ENCODE results near the gene PRAC1. TPM values are rescaled to one million over a fixed set of nuclear protein-coding genes. Genes with fewer than 3 reads are reported as not detected.

The PRAC1 gene
- total RNA-seq, 1 experiment from 2014 or later = not detected

DNA sequence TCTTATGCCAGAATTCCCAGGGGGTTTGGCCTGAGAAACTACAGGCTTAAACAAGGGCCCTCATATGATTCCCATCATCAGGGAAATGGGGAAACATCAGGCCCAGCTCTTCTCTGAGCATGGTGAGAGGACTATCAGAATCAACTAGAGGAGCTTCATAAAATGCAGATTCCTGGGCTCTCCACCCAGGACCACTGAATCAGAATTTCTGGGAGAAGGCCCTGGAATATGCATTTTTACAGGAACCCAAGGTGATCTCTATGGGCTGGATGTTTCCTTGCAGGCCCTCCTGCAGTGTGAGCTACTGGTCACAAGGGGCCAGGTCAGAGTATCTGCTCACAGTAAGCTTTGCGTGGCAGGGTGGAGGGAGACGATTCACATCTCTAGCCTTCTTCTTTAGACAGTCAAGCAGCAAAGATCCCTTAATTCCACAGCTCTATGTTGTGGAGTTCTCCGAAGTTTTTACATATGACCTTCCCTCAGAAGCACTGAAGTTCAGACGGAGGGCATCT is 45.0 kb upstream of the PRAC1 start:
- no peak overlapping the region for H3K9ac ChIP-seq (ENCODE audit: extremely low read depth, insufficient read length, low read length)
- no peak overlapping the region for H3K4ac ChIP-seq (ENCODE audit: low read depth, low read length)
- no peak overlapping the region for H3K23ac ChIP-seq (ENCODE audit: insufficient read length, low read depth, low read length)
- H3K27ac Mint-ChIP-seq = no peak overlapping the region; a peak in 1 of 7 replicates
- no peaks in the 10 kb centered on the region for H3K79me2 ChIP-seq (ENCODE audit: insufficient read depth, low read length)
- no peak overlapping the region for H2BK120ac ChIP-seq (ENCODE audit: low read depth, low read length, poor library complexity, severe bottlenecking)
- H3K36me3 Mint-ChIP-seq (ENCODE audit: insufficient read depth in 1 of 3, low read depth in 3 of 3) = no peaks in the 10 kb centered on the region
- H3K79me1 ChIP-seq (ENCODE audit: insufficient read depth, low read depth, low read length, poor library complexity, severe bottlenecking) = no peaks in the 10 kb centered on the region
- DNase-seq = no peak
- H2BK12ac ChIP-seq (ENCODE audit: insufficient read length, low read depth, low read length) = no peak overlapping the region
- H3K18ac ChIP-seq (ENCODE audit: insufficient read length, low read depth, low read length) = no peak overlapping the region
- no peak overlapping the region for H3K56ac ChIP-seq (ENCODE audit: insufficient read length, low read depth, low read length)
- TF ChIP-seq, protein P1, sequence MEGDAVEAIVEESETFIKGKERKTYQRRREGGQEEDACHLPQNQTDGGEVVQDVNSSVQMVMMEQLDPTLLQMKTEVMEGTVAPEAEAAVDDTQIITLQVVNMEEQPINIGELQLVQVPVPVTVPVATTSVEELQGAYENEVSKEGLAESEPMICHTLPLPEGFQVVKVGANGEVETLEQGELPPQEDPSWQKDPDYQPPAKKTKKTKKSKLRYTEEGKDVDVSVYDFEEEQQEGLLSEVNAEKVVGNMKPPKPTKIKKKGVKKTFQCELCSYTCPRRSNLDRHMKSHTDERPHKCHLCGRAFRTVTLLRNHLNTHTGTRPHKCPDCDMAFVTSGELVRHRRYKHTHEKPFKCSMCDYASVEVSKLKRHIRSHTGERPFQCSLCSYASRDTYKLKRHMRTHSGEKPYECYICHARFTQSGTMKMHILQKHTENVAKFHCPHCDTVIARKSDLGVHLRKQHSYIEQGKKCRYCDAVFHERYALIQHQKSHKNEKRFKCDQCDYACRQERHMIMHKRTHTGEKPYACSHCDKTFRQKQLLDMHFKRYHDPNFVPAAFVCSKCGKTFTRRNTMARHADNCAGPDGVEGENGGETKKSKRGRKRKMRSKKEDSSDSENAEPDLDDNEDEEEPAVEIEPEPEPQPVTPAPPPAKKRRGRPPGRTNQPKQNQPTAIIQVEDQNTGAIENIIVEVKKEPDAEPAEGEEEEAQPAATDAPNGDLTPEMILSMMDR (conservative IDR thresholded peaks at IDR 0.05) = no peak; the same call in 2 of the 3 replicates
- no peaks in the 10 kb centered on the region for H3K9me3 ChIP-seq (ENCODE audit: control insufficient read depth, low read depth, low read length)
- no peak overlapping the region for H2AFZ ChIP-seq (ENCODE audit: low read length)
- H3K4me2 ChIP-seq (ENCODE audit: insufficient read depth, insufficient read length, low read length) = no peak overlapping the region
- H3K27me3 ChIP-seq (ENCODE audit: insufficient read depth, low read length) = peaks cover 3% of the 10 kb centered on the region; the same call in 1 of the 2 replicates
- no peaks in the 10 kb centered on the region for H3K23me2 ChIP-seq (ENCODE audit: insufficient read length, low read depth, low read length, poor library complexity, severe bottlenecking)
- no peak overlapping the region for H3K14ac ChIP-seq (ENCODE audit: insufficient read depth, low read length)
- H4K8ac ChIP-seq (replicated peaks; ENCODE audit: insufficient read length, low read depth, low read length) = no peak overlapping the region
- H3K4me1 Mint-ChIP-seq = no peaks in the 10 kb centered on the region
- H3K9me3 Mint-ChIP-seq = no peaks in the 10 kb centered on the region
- no peak overlapping the region for H2BK20ac ChIP-seq (ENCODE audit: low read depth, low read length, poor library complexity, severe bottlenecking)
- H3K27me3 Mint-ChIP-seq (ENCODE audit: low read depth) = peaks cover 90% of the 10 kb centered on the region
- H4K91ac ChIP-seq (ENCODE audit: insufficient read length, low read depth, low read length) = no peak overlapping the region
- no peak overlapping the region for H4K5ac ChIP-seq (ENCODE audit: insufficient read length, low read depth, low read length)
- H3K4me1 ChIP-seq (ENCODE audit: insufficient read depth, low read length) = no peaks in the 10 kb centered on the region
- no peaks in the 10 kb centered on the region for H4K20me1 ChIP-seq (ENCODE audit: control insufficient read depth, insufficient read depth, insufficient read length)
- no CpG with 5 or more reads among the region's 4 CpGs for WGBS (ENCODE audit: extremely low coverage, insufficient read length, low lambda C conversion rate)
- H3T11ph ChIP-seq (ENCODE audit: low read length) = no peak overlapping the region
- H2AK5ac ChIP-seq (ENCODE audit: insufficient read length, low read length) = no peak overlapping the region
- H2BK5ac ChIP-seq (ENCODE audit: insufficient read length, low read length) = no peak overlapping the region
- H3K4me3 Mint-ChIP-seq = no peak overlapping the region
- H3K27ac ChIP-seq (ENCODE audit: insufficient read length, low read depth, low read length) = no peak overlapping the region
- H2BK15ac ChIP-seq (ENCODE audit: low read depth, low read length) = no peak overlapping the region

All from H9 (cell line).